Tongue (tissue), 2 donors: ENCODE data around the gene PRAF2. TPM values are rescaled to one million over a fixed set of nuclear protein-coding genes. Genes with fewer than 3 reads are reported as not detected.

Source experiments
- DNase-seq: peaks from one replicate; pipeline ENCODE4 v3.0.0-alpha.2; 2015
- total RNA-seq: library from RNA; depleted of rRNA; stranded (reverse); fragments of >200 nt; gene quantifications from one replicate; pipeline ENCODE4 v1.2.3, GENCODE V29; 2014

PRAF2 gene, protein sequence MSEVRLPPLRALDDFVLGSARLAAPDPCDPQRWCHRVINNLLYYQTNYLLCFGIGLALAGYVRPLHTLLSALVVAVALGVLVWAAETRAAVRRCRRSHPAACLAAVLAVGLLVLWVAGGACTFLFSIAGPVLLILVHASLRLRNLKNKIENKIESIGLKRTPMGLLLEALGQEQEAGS
- 1.3 TPM for total RNA-seq

DNA sequence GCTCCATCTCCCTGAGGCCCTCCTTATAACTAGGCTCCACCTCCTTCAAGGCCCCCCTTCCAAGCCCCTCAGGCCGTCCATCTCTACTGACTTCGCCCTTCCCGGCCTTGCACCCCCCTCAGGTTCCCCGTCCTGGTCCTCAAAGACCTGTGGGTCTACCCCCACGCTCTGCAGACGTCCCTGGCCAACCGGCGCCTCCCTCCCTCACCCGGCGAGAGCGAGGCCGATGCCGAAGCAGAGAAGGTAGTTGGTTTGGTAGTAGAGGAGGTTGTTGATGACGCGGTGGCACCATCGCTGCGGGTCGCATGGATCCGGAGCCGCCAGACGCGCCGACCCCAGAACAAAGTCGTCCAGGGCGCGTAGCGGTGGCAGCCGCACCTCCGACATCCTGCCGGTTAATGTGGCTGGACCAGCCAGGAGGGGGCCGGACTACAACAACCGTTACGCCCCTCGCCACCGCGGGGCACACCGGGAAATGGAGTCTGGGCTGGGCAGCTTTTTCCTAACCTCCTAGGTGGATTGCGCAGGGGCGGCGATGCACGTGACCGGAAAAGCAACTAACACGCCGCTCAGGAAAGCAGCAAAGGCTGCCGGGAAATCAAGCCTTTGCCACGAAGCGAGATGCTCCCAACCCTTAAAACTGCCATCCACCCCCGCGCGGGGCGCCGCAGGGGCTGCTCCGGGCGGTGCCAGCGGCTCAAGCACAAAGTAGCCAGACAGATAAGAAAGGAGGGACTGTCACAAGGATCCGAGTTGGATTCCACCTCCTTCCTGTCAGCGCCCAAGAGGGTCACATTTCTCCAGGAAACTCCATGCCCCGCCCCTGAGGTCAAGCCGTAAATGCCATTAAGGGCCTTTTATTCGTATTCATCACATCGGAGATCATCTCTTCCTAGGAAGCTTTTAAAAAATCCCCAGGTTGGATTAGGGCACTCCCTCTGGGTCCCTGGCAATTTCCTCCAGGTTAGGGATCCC is at the start of gene PRAF2:
Gene PRAF2 (minus strand): TSS at position 402 of the 975 bp plus-strand sequence. CDS start 15 bp downstream, at position 387.
- DNase-seq, result peak; percentile 96

DNA sequence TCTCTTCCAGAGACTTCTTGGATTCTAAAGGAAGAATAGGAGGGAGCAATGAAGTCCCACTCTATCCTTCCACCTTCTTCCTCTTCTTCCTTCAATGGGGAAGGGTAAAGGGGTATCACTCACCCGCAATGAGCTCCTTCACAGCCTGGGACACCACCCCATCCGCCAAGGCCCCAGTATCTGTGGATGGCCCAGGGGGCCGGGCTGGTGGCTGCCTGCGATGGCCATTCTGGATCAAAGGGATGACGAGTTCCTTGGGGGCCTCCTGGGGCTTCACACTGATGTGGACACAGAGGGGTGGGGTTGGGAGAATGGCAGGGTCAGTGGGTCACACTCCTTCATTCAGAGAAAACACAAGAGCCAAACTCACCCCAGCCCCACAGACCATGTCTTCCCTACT is 48.7 kb upstream of the PRAF2 start:
- DNase-seq, result no peak

DNA sequence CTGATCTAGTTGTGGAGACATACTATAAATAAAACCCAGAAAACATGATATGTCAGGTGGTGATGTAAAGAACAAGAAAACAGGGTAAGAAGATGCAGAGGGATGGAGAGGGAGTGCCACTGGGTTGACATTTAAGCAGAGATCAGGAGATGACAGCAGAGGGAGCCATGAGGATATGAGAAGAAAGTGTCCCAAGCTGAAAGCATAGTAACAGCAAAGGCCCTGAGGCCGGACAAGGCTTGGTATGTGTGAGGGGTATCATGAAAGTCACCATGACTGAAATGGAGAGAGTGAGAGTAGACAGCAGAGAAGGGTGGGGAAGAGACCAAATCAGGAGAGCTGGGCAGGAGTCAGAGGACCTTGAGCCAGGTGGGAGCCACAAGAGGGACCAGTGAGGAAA is 46.3 kb upstream of the PRAF2 start:
- DNase-seq, result no peak

DNA sequence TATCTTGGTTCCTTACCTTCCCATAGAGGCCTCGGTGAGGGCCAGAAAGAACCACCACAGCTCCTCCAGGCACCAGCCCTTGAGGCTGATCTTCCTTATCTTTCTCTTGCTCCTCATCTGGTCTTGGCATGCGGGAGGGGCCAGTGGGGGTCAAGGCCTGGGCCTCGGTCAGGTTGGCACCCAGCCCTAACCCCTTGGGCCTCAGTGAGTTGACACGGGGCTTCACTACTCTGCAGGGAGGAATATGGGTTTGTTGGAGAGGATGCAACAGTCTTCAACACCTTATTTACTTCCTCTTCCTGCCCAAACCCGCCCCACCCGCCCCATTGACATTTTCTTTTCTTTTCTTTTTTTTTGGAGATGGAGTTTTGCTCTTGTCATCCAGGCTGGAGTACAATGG is 43.8 kb upstream of the PRAF2 start:
- no peak for DNase-seq

DNA sequence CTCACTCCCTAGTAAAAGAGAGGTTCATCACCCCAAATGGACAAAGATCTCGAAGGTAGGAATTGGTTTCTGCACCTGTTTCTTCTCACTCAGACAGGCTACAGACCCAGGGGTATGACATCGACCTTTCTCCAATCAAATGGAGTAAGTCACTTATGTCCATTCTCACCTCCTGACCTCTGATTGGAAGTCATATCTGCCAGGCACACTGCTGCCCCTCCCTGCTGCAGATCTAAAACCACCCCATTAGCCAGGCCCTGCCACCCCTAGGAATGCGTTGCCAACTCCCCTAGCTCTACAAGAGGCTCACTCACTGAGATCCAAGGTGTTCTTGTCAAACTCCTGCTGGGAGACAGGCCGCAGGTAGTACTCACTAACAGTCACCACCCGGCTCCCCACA is 42.9 kb upstream of the PRAF2 start:
- DNase-seq, result no peak

DNA sequence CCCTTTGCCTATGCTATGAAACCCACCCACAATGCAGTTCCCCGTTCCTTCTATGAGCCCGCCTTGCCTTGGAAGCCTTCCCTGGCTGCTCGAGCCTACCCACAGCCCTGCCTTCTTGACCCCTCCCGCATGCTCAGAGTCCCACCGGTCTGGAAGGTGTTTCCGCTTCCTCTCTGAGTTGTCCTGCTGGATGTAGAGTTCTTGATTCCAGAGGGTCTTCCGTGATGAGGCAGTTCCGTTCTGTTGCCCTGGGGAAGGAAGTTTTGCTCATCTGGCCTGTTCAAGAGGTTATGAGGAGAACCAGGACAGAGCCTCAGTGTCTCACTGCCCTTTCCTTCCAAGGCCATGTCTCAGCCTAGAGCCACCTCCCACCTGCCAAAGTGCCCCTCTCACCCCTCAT is 42.3 kb upstream of the PRAF2 start:
- no peak for DNase-seq

DNA sequence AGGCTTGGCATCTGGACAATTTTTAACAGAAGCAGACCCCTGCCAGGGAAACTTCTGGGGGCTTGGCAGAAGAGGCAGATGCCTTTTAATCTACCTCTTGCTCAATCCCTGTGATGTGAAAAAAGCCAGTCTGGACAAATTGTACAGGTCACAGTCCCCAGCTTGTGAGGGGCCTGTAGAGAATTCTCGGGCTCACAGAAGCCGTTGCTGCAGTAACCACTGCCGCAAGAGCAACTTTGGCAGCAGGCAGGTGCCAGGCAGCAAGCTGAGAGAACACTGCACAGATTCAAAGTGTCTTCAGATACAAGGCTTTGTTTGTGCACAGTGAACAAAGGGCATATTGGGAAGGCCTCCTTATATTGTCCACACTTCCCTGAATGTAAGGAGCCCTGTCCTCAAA is 38.0 kb upstream of the PRAF2 start:
- no peak for DNase-seq

DNA sequence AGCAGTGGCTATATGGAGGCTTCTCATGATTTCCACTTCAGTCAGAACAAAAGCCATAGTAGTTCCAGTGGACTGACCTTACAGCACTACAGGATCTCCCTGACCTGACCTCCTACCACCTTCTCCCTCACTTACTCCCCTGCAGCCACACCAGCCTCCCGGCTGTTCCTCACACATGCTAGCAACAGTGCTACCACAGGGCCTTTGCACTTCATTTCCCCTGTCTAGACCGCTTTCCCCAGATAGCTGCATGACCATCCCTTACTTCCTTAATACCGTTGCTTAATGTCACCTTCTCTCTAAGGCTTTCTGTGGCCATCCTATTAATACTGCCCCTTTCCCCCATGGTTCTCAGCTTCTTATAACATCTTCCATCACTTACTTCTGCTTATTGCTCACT is 36.6 kb upstream of the PRAF2 start:
- DNase-seq, result no peak

DNA sequence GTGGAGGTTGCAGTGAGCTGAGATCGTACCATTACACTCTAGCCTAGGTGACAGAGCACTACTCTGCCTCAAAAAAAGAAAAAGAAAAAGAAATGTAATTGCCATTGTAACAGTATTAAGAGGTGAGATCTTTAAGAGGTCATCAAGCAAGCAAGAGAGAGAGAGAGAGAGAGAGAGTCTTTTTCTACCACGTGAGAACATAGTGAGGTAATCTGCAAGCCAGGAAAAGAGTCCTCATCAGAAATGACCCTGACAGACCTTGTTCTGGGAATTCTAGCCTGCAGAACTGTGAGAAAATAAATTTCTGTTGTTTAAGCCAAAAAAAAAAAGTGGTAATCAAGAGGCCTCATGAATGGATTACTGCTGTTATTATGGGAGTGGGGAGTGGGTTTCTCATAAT is 34.8 kb upstream of the PRAF2 start:
- no peak for DNase-seq

DNA sequence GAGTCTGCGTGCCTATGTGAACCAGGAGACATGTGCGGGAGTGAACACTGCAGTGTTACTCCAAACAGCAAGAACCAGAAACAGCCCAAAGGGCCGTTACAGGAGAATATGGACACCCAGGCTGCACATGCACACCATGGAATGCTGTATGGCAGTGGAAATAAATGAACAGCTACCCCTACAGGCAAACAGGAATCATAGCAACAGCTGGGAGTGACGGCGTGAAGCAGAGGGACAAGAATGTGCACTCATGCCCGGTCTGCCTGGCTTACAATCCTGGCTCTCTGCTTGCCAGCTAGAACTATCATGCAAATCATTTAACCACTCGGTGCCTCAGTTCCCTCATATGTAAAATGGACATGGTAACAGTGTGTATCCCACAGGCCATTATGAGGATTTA is 33.1 kb upstream of the PRAF2 start:
- peak; percentile 13 for DNase-seq

DNA sequence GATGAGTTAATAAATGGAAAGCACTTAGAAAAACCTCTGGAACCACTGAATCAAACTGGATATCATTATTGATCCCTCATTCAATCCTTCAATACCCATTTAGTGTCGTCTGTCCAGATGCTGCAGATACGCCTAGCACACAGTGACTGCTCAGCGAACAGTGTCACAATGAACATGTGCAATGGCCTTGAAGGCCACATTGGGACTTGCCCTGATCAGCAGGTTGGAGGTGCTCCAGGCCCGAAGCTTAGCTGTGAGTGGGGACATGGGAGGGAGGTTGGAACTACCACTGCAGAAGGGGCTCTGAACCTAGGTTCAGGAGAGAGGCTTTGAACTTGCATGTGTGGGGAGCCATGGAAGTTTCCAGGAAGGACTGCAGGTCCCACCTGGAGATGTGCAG is 32.5 kb upstream of the PRAF2 start:
- DNase-seq, result no peak

DNA sequence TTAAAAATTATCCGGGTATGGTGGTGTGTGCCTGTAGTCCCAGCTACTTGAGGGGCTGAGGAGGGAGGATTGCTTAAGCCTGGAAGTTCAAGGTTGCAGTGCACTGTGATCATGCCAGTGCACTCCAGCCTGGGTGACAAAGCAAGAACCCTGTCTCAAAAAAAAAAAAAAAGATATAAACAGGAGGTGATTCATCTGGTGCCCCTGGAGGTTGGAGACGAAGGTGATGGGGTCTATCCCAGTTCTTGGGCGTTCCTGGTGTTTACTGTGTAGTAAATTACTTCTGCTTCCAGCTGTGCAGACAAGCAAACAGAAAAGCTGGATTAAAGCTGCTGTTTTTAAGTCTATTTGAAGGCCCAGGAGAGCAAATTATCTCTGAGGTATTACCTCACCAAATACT is 29.8 kb upstream of the PRAF2 start:
- no peak for DNase-seq

DNA sequence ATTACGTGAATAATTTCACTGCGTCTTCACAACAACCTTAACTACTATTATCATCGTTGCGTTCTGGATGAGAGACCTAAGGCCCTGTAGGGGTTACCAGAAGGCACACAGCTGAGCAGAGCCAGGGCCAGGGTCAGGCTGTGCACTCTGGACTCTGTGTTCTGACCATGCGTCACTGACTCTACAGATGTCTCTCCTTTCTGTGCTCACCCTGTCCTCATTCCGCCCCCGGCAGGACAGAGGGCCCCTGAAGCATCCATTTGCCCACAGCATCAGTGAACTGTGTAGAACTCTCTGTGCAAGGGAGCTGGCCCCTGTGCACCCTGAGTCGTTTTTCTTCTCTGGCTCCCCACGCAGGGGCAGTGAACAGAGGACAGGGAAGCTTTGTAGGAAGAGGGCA is 28.4 kb upstream of the PRAF2 start:
- DNase-seq, result no peak

DNA sequence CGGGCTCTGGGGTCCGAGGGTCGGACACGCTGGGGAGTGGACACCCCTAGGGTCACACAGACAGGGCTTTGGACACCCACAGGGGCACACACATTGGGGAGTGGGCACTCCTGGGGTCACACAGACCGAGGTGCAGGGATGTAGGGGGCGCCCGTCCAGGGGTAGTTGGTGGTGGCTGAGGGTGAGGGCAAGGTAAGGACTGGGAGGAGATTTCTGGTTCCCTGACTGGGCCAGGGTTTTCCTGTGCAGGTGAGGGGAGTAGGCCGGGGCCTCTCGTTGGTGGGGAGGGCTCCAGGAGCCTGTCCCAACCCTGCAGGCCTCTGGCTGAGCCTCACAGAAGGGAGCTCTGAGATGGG is 27.8 kb upstream of the PRAF2 start:
- DNase-seq, result no peak

DNA sequence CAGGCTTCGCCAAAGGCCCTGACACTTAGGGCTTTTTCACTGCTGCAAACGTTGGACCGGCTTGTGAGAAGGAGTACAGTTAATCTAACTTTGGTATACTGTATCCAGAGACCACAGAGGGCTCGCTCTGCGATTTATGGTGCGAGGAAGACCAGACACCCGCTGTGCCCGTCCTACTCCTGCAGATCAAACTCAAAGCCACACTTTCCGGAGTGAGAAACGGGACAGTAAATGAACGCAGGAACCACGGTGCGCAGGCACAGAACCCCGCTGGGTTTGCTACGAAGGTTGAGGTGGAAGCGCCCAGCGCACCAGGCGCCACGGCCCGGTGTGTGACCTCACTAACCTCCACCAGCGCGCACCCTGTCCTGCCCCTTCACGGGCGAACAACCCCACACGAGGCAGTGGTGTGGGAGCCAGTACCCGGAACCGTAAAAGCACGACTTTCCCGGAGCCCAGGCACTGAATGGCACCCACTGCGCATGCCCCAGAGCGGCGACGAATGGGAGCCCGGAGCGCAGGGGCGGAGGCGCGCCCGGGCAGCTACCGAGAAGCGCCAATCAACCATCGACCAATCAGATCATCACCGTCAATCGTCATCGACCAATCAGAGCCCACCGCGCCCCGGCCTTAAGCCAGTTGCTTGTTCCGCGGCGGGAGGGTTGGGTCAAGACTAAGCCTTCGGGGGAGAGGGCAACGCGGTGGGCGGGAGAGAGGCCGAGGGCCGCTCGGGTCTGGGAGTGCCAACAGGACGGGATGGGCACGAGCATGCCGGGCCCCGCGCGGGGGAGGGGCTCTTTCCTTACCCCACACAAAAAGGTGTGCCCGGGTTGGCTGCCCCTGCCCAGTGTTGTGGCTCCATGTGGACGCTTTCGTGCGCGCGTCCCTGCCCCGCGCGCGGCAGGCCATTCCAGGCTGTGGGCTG is 27.2 kb upstream of the PRAF2 start:
- DNase-seq, result peak; percentile 95

DNA sequence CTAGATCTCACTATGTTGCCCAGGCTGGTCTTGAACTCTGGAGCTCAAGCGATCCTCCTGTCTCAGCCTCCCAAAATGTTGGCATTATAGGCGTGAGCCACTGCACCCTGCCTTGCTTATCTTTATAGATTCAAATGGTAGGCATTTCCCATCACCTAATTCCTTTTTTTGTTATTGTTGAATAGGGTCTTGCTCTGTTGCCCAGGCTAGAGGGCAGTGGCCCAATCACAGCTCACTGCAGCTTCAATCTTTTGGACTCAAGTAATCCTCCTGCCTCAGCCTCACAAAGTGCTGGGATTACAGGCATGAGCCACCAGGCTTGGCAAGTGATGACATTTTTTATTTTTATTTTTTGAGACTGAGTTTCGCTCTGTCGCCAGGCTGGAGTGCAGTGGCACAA is 22.6 kb upstream of the PRAF2 start:
- no peak for DNase-seq

DNA sequence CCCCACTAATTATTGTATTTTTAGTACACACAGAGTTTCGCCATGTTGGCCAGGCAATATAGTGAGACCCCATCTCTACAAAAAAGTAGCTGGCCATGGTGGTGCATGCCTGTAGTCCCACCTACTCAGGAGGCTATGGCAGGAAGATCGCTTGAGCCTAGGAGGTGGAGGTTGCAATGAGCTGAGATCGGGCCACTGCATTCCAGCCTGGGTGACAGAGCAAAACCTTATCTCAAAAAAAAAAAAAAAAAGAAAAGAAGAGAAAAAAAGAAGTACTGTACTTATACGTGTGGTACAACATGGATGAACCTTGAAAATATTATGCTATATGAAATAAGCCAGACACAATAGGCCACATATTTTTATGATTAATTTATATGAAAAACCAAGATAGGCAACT is 15.8 kb upstream of the PRAF2 start:
- no peak for DNase-seq

DNA sequence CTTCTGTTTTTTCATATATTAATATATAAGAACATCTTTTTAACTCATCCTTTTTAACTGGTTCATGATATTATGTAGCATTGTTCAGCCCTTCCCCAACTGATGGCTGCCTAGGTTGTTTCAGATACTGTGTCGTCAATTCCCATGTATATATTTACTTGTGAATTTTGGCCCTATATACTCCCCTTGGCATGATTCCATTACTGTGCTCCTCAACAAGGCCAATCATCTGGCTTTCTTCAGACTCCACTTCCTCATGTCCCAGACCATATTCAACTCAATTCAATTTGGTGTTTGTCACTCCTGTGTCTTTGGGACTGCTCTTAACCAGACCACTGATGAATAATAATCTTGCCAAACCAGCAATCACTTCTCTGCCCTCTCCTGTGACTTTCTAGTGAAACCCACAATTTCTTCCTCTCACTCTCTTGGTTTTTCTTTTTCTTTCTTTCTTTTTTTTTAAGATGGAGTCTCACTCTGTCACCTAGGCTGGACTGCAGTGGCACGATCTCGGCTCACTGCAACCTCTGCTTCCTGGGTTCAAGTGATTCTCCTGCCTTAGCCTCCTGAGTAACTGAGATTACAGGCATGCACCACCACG is 8.6 kb upstream of the PRAF2 start:
- DNase-seq, result no peak

DNA sequence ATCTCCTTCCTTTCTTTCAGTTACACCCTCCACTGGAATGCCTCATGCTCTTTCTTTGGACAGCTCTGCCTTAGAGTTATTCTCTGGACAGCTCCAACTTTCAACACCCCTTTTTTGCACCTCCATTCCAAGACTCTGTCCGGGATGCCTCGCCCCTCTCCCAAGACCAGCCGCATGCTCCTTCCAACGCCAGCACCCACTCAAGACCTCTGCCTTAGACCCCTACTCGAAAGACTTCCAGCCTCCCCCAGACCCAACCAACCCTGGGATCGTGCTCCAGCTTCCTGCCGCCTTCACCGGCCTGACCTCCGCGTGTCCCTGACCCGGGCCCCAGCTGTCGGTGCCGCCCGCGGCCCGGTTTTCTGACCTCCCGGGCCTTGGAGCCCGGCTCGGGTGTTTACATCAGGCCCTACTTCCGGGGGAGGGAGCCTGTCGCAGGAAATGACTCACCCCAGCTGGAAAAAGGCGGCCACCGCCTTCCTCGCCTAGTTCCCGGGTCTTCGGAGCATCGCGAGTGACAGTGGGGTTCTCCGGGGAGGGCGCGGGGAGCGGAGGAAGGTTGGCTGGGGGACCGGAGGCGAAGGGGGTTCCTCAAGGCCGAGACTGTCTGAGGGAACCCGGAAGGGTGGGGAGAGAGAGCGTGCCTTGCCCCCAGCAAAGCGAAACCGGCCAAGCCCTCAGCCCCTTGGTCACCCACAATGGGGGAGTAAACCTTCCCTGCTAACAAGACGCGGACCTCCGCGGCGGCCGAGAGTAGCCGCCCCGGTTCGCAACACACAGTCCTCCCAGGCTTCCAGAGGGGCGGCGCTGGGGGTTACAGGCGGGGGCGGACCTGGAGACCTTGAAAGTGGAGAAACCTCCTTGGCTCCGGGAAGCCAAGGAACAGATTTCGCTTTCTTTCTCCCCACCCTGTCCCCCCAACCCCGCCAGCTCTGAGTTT is 6.0 kb upstream of the PRAF2 start, which contains the start of gene WDR45:
Gene WDR45 (minus strand): TSS at position 399 of the 940 bp plus-strand sequence. CDS start 1,792 bp downstream, outside the sequence.
- peak; percentile 79 for DNase-seq

DNA sequence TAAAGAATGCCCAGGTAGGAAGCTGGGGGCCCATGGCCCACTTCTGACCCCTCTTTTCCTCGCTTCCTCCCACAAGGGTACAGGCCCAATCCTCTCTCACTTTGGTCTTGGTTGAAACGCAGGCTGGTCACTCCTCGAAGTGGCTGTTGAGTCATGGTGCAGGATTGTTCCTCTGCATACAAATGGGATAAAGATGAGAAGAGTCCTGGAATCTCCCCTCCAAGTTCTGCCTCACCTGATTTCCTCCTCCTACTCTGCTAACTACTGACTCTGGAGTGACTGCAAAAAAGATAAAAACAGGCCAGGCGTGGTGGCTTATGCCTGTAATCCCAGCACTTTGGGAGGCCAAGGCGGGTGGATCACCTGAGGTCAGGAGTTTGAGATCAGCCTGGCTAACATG is 4.1 kb upstream of the PRAF2 start:
- DNase-seq, result no peak

DNA sequence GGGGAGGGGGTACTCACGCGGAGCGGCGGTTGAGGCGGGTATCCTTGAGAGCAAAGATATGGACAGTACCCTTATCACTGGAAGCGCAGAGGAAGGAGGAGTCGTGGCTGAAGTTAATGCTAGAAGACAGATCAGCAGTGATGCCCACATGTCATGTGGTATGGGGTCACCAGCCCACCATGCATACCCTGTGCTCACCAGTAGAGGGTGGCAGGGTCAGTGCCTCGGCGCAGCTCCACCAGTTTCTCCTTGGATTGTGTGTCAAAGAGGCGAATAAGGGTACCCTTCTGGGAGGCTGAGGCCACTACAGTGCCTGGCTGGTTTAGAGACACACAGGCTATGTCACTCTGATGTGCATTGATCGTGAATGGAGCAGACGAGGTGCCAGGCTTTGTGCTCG is 1.5 kb upstream of the PRAF2 start:
- no peak for DNase-seq
